SH-SY5Y (cell line): ENCODE results near the gene IFIT3.

Source experiments
- GATA2 ChIP-seq: IDR thresholded peaks from 2 replicates; pipeline ENCODE4 v1.6.1; 2011; ENCODE audit warnings: mild to moderate bottlenecking, low read depth, low read length
- GATA3 ChIP-seq: IDR thresholded peaks from 2 replicates; pipeline ENCODE4 v1.6.1; 2011; ENCODE audit warnings: low read depth, mild to moderate bottlenecking, low read length, moderate library complexity

- no peak for TF ChIP-seq GATA2
- no peak for TF ChIP-seq GATA3
Observed at GRCh38 chr10:89382757-89383156, 55.0 kb downstream of the IFIT3 start.
